ENCODE data around the gene NUAK1. TPM values are rescaled to one million over a fixed set of nuclear protein-coding genes. Genes with fewer than 3 reads are reported as not detected.

Gene NUAK1
- total and polyA plus RNA-seq, 2 experiments from 2014 or later, result 13.4 to 29.6 TPM

DNA sequence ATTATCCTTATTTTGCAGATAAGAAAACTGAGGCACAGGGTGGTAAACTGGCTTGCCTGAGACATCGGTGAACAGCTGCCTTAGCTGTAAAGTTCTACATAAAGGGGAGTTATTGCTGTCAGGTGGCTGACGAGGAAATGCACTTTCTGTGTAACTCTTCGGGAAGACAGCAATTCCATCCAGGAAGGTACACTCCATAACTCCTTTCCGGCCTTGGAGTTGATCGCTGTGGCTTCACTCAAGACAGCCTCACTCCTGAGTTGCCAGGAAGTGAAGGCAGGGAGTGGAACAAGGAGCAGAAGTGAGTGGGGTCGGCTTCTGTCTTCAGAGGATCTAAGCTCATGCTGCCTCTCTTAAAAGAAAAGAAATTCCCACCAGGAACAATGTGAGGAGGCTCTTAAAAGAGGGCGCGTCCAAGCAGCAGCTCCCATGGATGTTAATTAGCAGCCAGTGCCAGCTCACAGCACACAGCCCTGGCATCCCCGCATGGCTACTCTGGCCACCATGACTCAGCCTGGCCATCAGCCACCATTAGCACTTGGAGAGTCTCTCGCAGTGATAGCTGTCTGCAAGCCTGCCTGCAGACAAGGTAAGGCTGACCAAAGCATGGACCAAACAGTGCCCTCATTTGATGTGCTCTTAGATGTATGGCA is 60.3 kb downstream of the NUAK1 start:
- Histone ChIP-seq H2AFZ (no peak overlapping the region), H4K20me1 (ENCODE audit: insufficient read depth) (no peaks in the 10 kb centered on the region), H3K27me3 (replicated peaks; ENCODE audit: insufficient read depth) (no peaks in the 10 kb centered on the region), H3K27ac (peak overlapping the region; percentile 81), H3F3A (ENCODE audit: insufficient read depth) (peaks cover 64% of the 10 kb centered on the region), H3K79me2 (ENCODE audit: insufficient read depth) (peaks cover 8% of the 10 kb centered on the region; the same call in 1 of the 2 replicates), H3K9me3 (ENCODE audit: low read depth) (no peaks in the 10 kb centered on the region), H3K4me2 (ENCODE audit: unreplicated experiment) (peak overlapping the region; percentile 30), H3K4me3 (no peak overlapping the region), H3K36me3 (ENCODE audit: low read depth) (peaks cover 12% of the 10 kb centered on the region; the same call in 1 of the 2 replicates), H3K9me2 (ENCODE audit: insufficient read depth) (no peaks in the 10 kb centered on the region), H3K9ac (peak overlapping the region; percentile 7; the same call in 1 of the 2 replicates), H3K4me1 (ENCODE audit: insufficient read depth) (peaks cover 67% of the 10 kb centered on the region)
- peak; percentile 97 for DNase-seq
- TF ChIP-seq EZH2 (IDR thresholded peaks at IDR 0.05; ENCODE audit: insufficient read depth, poor library complexity, severe bottlenecking) (no peak), EZH2phosphoT487 (IDR thresholded peaks at IDR 0.05; ENCODE audit: insufficient read depth, low read depth) (no peak)
- in situ Hi-C loops (cut with MboI), result no loop called here
- 60 to 63% methylated on average over 10 of the region's 10 CpGs for WGBS, 2 experiments (ENCODE audit: low coverage in 1 of 2, low lambda C conversion rate in 2 of 2, missing lambda C conversion rate in 2 of 2)

DNA sequence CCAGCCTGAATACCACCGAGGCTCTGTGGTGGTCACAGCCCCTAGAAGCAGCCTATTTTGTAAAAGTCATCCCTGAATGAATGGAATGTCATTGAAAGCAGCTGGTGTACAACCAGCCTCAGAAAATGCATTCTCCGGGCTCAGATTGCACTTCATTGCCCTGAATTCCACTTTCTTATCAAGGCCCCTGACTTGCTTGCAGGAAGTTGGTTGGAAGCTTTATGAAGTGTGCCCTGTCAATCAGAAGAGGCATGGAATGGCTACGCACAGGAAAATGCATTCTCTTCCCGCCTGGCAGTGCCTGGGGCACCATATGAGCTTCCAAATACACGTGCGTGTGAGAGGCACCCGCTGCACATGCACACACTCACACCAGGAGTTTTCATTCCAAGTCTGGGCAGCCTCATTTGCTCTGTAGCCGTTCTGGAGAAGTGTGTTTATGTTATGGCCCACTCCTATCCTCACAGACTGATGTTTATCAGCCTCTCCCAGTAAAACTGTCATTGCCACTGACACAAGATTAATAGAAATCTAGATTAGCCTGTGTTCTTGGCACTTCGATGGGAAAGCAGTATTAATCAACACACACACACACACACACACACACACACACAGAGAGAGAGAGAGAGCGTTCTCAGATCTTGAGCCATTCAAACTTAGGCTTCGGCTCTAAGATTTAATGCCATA is 63.9 kb downstream of the NUAK1 start:
- 80 to 81% methylated on average over 11 of the region's 11 CpGs for WGBS, 2 experiments (ENCODE audit: low coverage in 1 of 2, low lambda C conversion rate in 2 of 2, missing lambda C conversion rate in 2 of 2)
- Histone ChIP-seq H3F3A (ENCODE audit: insufficient read depth) (peaks cover 28% of the 10 kb centered on the region), H3K4me2 (ENCODE audit: unreplicated experiment) (no peak overlapping the region), H3K4me1 (ENCODE audit: insufficient read depth) (peaks cover 36% of the 10 kb centered on the region), H4K20me1 (ENCODE audit: insufficient read depth) (no peaks in the 10 kb centered on the region), H3K79me2 (ENCODE audit: insufficient read depth) (peaks cover 5% of the 10 kb centered on the region; the same call in 1 of the 2 replicates), H3K9me2 (ENCODE audit: insufficient read depth) (no peaks in the 10 kb centered on the region), H3K9ac (no peak overlapping the region), H2AFZ (no peak overlapping the region), H3K27me3 (replicated peaks; ENCODE audit: insufficient read depth) (no peaks in the 10 kb centered on the region), H3K36me3 (ENCODE audit: low read depth) (peaks cover 17% of the 10 kb centered on the region), H3K27ac (no peak overlapping the region; the same call in 1 of the 2 replicates), H3K9me3 (ENCODE audit: low read depth) (no peaks in the 10 kb centered on the region), H3K4me3 (no peak overlapping the region)
- DNase-seq, result no peak
- no peak for TF ChIP-seq EZH2 (IDR thresholded peaks at IDR 0.05; ENCODE audit: insufficient read depth, poor library complexity, severe bottlenecking)
- TF ChIP-seq EZH2phosphoT487 (IDR thresholded peaks at IDR 0.05; ENCODE audit: insufficient read depth, low read depth), result no peak
- in situ Hi-C loops (cut with MboI), result no loop called here

DNA sequence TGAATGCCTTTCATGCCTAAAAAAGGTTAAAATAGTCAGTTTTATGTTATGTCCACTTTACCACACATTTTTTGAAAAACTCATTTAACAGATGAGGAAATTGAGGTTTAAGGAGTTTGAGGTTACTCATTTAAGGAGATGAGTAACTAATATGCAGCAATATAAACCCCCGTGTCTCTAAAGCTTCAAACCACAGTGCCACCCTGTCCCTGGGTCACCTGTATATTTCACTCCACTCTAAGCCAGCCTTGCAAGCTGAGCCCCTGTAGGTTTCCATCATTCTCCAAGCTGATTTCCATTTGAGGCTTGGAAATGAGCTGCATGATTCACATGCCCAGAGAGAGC is 64.4 kb downstream of the NUAK1 start:
- Histone ChIP-seq H3K27ac (no peak overlapping the region; the same call in 1 of the 2 replicates), H3K79me2 (ENCODE audit: insufficient read depth) (peaks cover 5% of the 10 kb centered on the region; the same call in 1 of the 2 replicates), H3K36me3 (ENCODE audit: low read depth) (peaks cover 22% of the 10 kb centered on the region), H3K9me2 (ENCODE audit: insufficient read depth) (no peaks in the 10 kb centered on the region), H2AFZ (no peak overlapping the region), H3K4me1 (ENCODE audit: insufficient read depth) (peaks cover 31% of the 10 kb centered on the region), H3K27me3 (replicated peaks; ENCODE audit: insufficient read depth) (no peaks in the 10 kb centered on the region), H4K20me1 (ENCODE audit: insufficient read depth) (no peaks in the 10 kb centered on the region), H3K9me3 (ENCODE audit: low read depth) (no peaks in the 10 kb centered on the region), H3K4me2 (ENCODE audit: unreplicated experiment) (peak overlapping the region; percentile 14), H3K9ac (no peak overlapping the region), H3F3A (ENCODE audit: insufficient read depth) (peaks cover 23% of the 10 kb centered on the region), H3K4me3 (no peak overlapping the region)
- DNase-seq, result peak; percentile 43
- 5 to 6% methylated on average over 1 of the region's 1 CpG for WGBS, 2 experiments (ENCODE audit: low coverage in 1 of 2, low lambda C conversion rate in 2 of 2, missing lambda C conversion rate in 2 of 2)
- TF ChIP-seq EZH2 (IDR thresholded peaks at IDR 0.05; ENCODE audit: insufficient read depth, poor library complexity, severe bottlenecking) (no peak), EZH2phosphoT487 (IDR thresholded peaks at IDR 0.05; ENCODE audit: insufficient read depth, low read depth) (no peak)
- in situ Hi-C loops (cut with MboI), result no loop called here

DNA sequence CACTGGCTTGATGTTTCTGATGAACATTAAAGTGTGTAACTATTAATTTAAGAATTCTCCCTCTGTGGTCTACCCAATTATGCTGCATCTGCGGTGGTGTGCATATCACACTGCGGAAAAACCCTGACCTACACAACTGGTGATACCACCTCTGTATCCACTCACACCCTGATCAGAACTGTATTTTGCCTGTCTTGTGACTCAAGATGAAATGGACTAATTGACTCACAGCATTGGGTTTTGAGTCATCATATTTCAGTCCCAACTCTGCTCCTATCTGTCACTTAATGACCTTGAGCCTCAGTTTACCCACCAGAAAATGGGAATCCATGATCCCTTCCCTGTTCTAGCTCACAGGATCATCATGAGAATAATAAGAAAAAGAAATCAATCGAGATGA is 65.6 kb downstream of the NUAK1 start:
- WGBS, 2 experiments (ENCODE audit: low coverage in 1 of 2, low lambda C conversion rate in 2 of 2, missing lambda C conversion rate in 2 of 2), result 95 to 100% methylated on average over 3 of the region's 3 CpGs
- peaks cover 34% of the 10 kb centered on the region for H3K36me3 ChIP-seq (ENCODE audit: low read depth)
- no peak for DNase-seq
- H3K4me3 ChIP-seq, result no peak overlapping the region
- H3K4me1 ChIP-seq (ENCODE audit: insufficient read depth), result peaks cover 20% of the 10 kb centered on the region
- TF ChIP-seq EZH2 (IDR thresholded peaks at IDR 0.05; ENCODE audit: insufficient read depth, poor library complexity, severe bottlenecking) (no peak), EZH2phosphoT487 (IDR thresholded peaks at IDR 0.05; ENCODE audit: insufficient read depth, low read depth) (no peak)
- no peak overlapping the region for H2AFZ ChIP-seq
- no peak overlapping the region for H3K4me2 ChIP-seq (ENCODE audit: unreplicated experiment)
- H3K27ac ChIP-seq, result no peak overlapping the region
- no peaks in the 10 kb centered on the region for H3K27me3 ChIP-seq (replicated peaks; ENCODE audit: insufficient read depth)
- H3K9me2 ChIP-seq (ENCODE audit: insufficient read depth), result no peaks in the 10 kb centered on the region
- H3K79me2 ChIP-seq (ENCODE audit: insufficient read depth), result peaks cover 5% of the 10 kb centered on the region; the same call in 1 of the 2 replicates
- H3K9ac ChIP-seq, result no peak overlapping the region
- H3K9me3 ChIP-seq (ENCODE audit: low read depth), result no peaks in the 10 kb centered on the region
- no peaks in the 10 kb centered on the region for H4K20me1 ChIP-seq (ENCODE audit: insufficient read depth)
- in situ Hi-C loops (cut with MboI), result no loop called here
- peaks cover 15% of the 10 kb centered on the region for H3F3A ChIP-seq (ENCODE audit: insufficient read depth)

Data from GM23248 (cell line).